ENCODE data around the gene IRF7. TPM values are rescaled to one million over a fixed set of nuclear protein-coding genes. Genes with fewer than 3 reads are reported as not detected.

The IRF7 gene
- total and polyA plus RNA-seq, 2 experiments from 2014 or later: 5.1 to 11.8 TPM

- H3K9me3 ChIP-seq (ENCODE audit: low read depth): no peaks in the 10 kb centered on the region
- no peak overlapping the region for H3K9ac ChIP-seq
- H3K9me2 ChIP-seq (ENCODE audit: insufficient read depth): no peaks in the 10 kb centered on the region
- no peaks in the 10 kb centered on the region for H3F3A ChIP-seq (ENCODE audit: insufficient read depth)
- no peak overlapping the region for H2AFZ ChIP-seq
- H3K27ac ChIP-seq: no peak overlapping the region
- H3K4me2 ChIP-seq (ENCODE audit: unreplicated experiment): no peak overlapping the region
- no peak overlapping the region for H3K4me3 ChIP-seq
- DNase-seq: no peak
- H3K4me1 ChIP-seq (ENCODE audit: insufficient read depth): no peaks in the 10 kb centered on the region
- no peaks in the 10 kb centered on the region for H4K20me1 ChIP-seq (ENCODE audit: insufficient read depth)
- in situ Hi-C loops (cut with MboI): no loop called here
- H3K36me3 ChIP-seq (ENCODE audit: low read depth): peaks cover 15% of the 10 kb centered on the region; the same call in 1 of the 2 replicates
- TF ChIP-seq EZH2 (IDR thresholded peaks at IDR 0.05; ENCODE audit: insufficient read depth, poor library complexity, severe bottlenecking) (no peak), EZH2phosphoT487 (IDR thresholded peaks at IDR 0.05; ENCODE audit: insufficient read depth, low read depth) (no peak)
- no peaks in the 10 kb centered on the region for H3K27me3 ChIP-seq (replicated peaks; ENCODE audit: insufficient read depth)
- peaks cover 10% of the 10 kb centered on the region; the same call in 1 of the 2 replicates for H3K79me2 ChIP-seq (ENCODE audit: insufficient read depth)
- WGBS, 2 experiments (ENCODE audit: low coverage in 1 of 2, low lambda C conversion rate in 2 of 2, missing lambda C conversion rate in 2 of 2): 92 to 96% methylated on average over 32 to 33 of the region's 33 CpGs
Observed at GRCh38 chr11:605286-606129, 10.2 kb downstream of the IRF7 start.

GRCh38 chr11:603154-603553 is 12.6 kb downstream of the IRF7 start:
- in situ Hi-C loops (cut with MboI): no loop called here
- H4K20me1 ChIP-seq (ENCODE audit: insufficient read depth): no peaks in the 10 kb centered on the region
- peaks cover 12% of the 10 kb centered on the region; the same call in 1 of the 2 replicates for H3K36me3 ChIP-seq (ENCODE audit: low read depth)

GRCh38 chr11:601573-602245 is 14.0 kb downstream of the IRF7 start:
- no peak overlapping the region for H3K9ac ChIP-seq
- no peaks in the 10 kb centered on the region for H4K20me1 ChIP-seq (ENCODE audit: insufficient read depth)
- H3K27me3 ChIP-seq (replicated peaks; ENCODE audit: insufficient read depth): no peaks in the 10 kb centered on the region
- no peak overlapping the region for H3K4me2 ChIP-seq (ENCODE audit: unreplicated experiment)
- H3K27ac ChIP-seq: no peak overlapping the region
- no peak overlapping the region for H2AFZ ChIP-seq
- DNase-seq: no peak
- in situ Hi-C loops (cut with MboI): no loop called here
- no peaks in the 10 kb centered on the region for H3K9me3 ChIP-seq (ENCODE audit: low read depth)
- WGBS, 2 experiments (ENCODE audit: low coverage in 1 of 2, low lambda C conversion rate in 2 of 2, missing lambda C conversion rate in 2 of 2): 95 to 97% methylated on average over 23 of the region's 23 CpGs
- H3K79me2 ChIP-seq (ENCODE audit: insufficient read depth): peaks cover 24% of the 10 kb centered on the region
- TF ChIP-seq EZH2phosphoT487 (IDR thresholded peaks at IDR 0.05; ENCODE audit: insufficient read depth, low read depth): no peak
- TF ChIP-seq EZH2 (IDR thresholded peaks at IDR 0.05; ENCODE audit: insufficient read depth, poor library complexity, severe bottlenecking): no peak
- no peaks in the 10 kb centered on the region for H3K4me1 ChIP-seq (ENCODE audit: insufficient read depth)
- no peaks in the 10 kb centered on the region for H3K9me2 ChIP-seq (ENCODE audit: insufficient read depth)
- peaks cover 12% of the 10 kb centered on the region; the same call in 1 of the 2 replicates for H3K36me3 ChIP-seq (ENCODE audit: low read depth)
- H3K4me3 ChIP-seq: no peak overlapping the region
- H3F3A ChIP-seq (ENCODE audit: insufficient read depth): no peaks in the 10 kb centered on the region

More at GRCh38 chr11:603154-603553, 12.6 kb downstream of the IRF7 start:
- Histone ChIP-seq H2AFZ (no peak overlapping the region), H3K4me3 (no peak overlapping the region), H3K4me1 (ENCODE audit: insufficient read depth) (no peaks in the 10 kb centered on the region), H3F3A (ENCODE audit: insufficient read depth) (no peaks in the 10 kb centered on the region), H3K9me2 (ENCODE audit: insufficient read depth) (no peaks in the 10 kb centered on the region), H3K9me3 (ENCODE audit: low read depth) (no peaks in the 10 kb centered on the region), H3K79me2 (ENCODE audit: insufficient read depth) (peaks cover 24% of the 10 kb centered on the region), H3K27me3 (replicated peaks; ENCODE audit: insufficient read depth) (no peaks in the 10 kb centered on the region), H3K9ac (no peak overlapping the region), H3K27ac (no peak overlapping the region), H3K4me2 (ENCODE audit: unreplicated experiment) (no peak overlapping the region)
- 91% methylated on average over 13 of the region's 13 CpGs for WGBS, 2 experiments (ENCODE audit: low coverage in 1 of 2, low lambda C conversion rate in 2 of 2, missing lambda C conversion rate in 2 of 2)
- TF ChIP-seq EZH2phosphoT487 (IDR thresholded peaks at IDR 0.05; ENCODE audit: insufficient read depth, low read depth) (no peak), EZH2 (IDR thresholded peaks at IDR 0.05; ENCODE audit: insufficient read depth, poor library complexity, severe bottlenecking) (no peak)
- no peak for DNase-seq

- no peaks in the 10 kb centered on the region for H3K9me2 ChIP-seq (ENCODE audit: insufficient read depth)
- no peaks in the 10 kb centered on the region for H3K4me1 ChIP-seq (ENCODE audit: insufficient read depth)
- no peak overlapping the region for H3K9ac ChIP-seq
- no peak overlapping the region for H3K4me3 ChIP-seq
- no peak overlapping the region for H3K4me2 ChIP-seq (ENCODE audit: unreplicated experiment)
- 91 to 94% methylated on average over 20 to 30 of the region's 30 CpGs for WGBS, 2 experiments (ENCODE audit: low coverage in 1 of 2, low lambda C conversion rate in 2 of 2, missing lambda C conversion rate in 2 of 2)
- H2AFZ ChIP-seq: no peak overlapping the region
- no peaks in the 10 kb centered on the region for H3K9me3 ChIP-seq (ENCODE audit: low read depth)
- TF ChIP-seq EZH2 (IDR thresholded peaks at IDR 0.05; ENCODE audit: insufficient read depth, poor library complexity, severe bottlenecking): no peak
- TF ChIP-seq EZH2phosphoT487 (IDR thresholded peaks at IDR 0.05; ENCODE audit: insufficient read depth, low read depth): no peak
- DNase-seq: no peak
- in situ Hi-C loops (cut with MboI): no loop called here
- no peaks in the 10 kb centered on the region for H3F3A ChIP-seq (ENCODE audit: insufficient read depth)
- H4K20me1 ChIP-seq (ENCODE audit: insufficient read depth): no peaks in the 10 kb centered on the region
- H3K27ac ChIP-seq: no peak overlapping the region
- peaks cover 56% of the 10 kb centered on the region for H3K79me2 ChIP-seq (ENCODE audit: insufficient read depth)
- H3K36me3 ChIP-seq (ENCODE audit: low read depth): no peaks in the 10 kb centered on the region; the same call in 1 of the 2 replicates
- no peaks in the 10 kb centered on the region for H3K27me3 ChIP-seq (replicated peaks; ENCODE audit: insufficient read depth)
Observed at GRCh38 chr11:598005-598680, 17.6 kb downstream of the IRF7 start.

Measured in GM23248 (cell line).